ENCODE data around the gene ZNHIT6.

- TF ChIP-seq ZNF70 (CRISPR knock-in tag; IDR thresholded peaks at IDR 0.05) (no peak), PATZ1 (CRISPR knock-in tag; IDR thresholded peaks at IDR 0.05; ENCODE audit: borderline replicate concordance) (no peak), ZFP3 (CRISPR knock-in tag; IDR thresholded peaks at IDR 0.05) (no peak), RARB (CRISPR knock-in tag; IDR thresholded peaks at IDR 0.05) (no peak), ZNF565 (CRISPR knock-in tag; conservative IDR thresholded peaks at IDR 0.05; ENCODE audit: low read depth) (no peak), TCF4 (CRISPR knock-in tag; IDR thresholded peaks at IDR 0.05; ENCODE audit: borderline replicate concordance) (no peak), SNAI2 (CRISPR knock-in tag; IDR thresholded peaks at IDR 0.05) (no peak), PPARA (CRISPR knock-in tag; IDR thresholded peaks at IDR 0.05; ENCODE audit: borderline replicate concordance) (no peak), ZFP30 (CRISPR knock-in tag; IDR thresholded peaks at IDR 0.05) (no peak), ZNF8 (CRISPR knock-in tag; IDR thresholded peaks at IDR 0.05) (no peak)
- TF ChIP-seq, protein P1, sequence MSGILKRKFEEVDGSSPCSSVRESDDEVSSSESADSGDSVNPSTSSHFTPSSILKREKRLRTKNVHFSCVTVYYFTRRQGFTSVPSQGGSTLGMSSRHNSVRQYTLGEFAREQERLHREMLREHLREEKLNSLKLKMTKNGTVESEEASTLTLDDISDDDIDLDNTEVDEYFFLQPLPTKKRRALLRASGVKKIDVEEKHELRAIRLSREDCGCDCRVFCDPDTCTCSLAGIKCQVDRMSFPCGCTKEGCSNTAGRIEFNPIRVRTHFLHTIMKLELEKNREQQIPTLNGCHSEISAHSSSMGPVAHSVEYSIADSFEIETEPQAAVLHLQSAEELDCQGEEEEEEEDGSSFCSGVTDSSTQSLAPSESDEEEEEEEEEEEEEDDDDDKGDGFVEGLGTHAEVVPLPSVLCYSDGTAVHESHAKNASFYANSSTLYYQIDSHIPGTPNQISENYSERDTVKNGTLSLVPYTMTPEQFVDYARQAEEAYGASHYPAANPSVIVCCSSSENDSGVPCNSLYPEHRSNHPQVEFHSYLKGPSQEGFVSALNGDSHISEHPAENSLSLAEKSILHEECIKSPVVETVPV (CRISPR knock-in tag; IDR thresholded peaks at IDR 0.05): no peak
- TF ChIP-seq, protein P2, sequence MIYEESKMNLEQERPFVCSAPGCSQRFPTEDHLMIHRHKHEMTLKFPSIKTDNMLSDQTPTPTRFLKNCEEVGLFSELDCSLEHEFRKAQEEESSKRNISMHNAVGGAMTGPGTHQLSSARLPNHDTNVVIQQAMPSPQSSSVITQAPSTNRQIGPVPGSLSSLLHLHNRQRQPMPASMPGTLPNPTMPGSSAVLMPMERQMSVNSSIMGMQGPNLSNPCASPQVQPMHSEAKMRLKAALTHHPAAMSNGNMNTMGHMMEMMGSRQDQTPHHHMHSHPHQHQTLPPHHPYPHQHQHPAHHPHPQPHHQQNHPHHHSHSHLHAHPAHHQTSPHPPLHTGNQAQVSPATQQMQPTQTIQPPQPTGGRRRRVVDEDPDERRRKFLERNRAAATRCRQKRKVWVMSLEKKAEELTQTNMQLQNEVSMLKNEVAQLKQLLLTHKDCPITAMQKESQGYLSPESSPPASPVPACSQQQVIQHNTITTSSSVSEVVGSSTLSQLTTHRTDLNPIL (CRISPR knock-in tag; IDR thresholded peaks at IDR 0.05; ENCODE audit: low read depth): no peak
Observed at GRCh38 chr1:85734931-85735330, 26.7 kb upstream of the ZNHIT6 start.
